Body of pancreas (tissue), 4 donors: ENCODE data around the gene SPC24. TPM values are rescaled to one million over a fixed set of nuclear protein-coding genes. Genes with fewer than 3 reads are reported as not detected.

Experiments
- ATAC-seq: fragments of 150-250 bp; one replicate; pipeline ENCODE4 v1.9.1; 2016
- DNase-seq, 4 donors: peaks; one replicate each; pipeline ENCODE4 v3.0.0-alpha.2; 2019
- H3K27ac ChIP-seq, 4 donors: fragments of 200-600 bp; sonication (generic); 1 replicate in 3 of 4; 2 replicates in 1 of 4; pipeline versions ENCODE4 v1.5.1 to v1.6.1; 2016 to 2019; ENCODE audit warnings: mild to moderate bottlenecking in 1 of 4, mixed read lengths in 1 of 4, moderate library complexity in 1 of 4
- H3K27me3 ChIP-seq, 2 donors: fragments of 200-600 bp; sonication (generic); one replicate each; pipeline ENCODE4 v1.6.0; 2016; ENCODE audit warnings: mild to moderate bottlenecking in 1 of 2
- H3K36me3 ChIP-seq, 2 donors: fragments of 200-600 bp; sonication (generic); replicated peaks in 1 of 2; 2 replicates each; pipeline ENCODE4 v1.5.1; 2016; ENCODE audit warnings: low read depth in 2 of 2; ENCODE audit not compliant: insufficient read depth in 1 of 2
- H3K4me1 ChIP-seq: fragments of 200-600 bp; sonication (generic); one replicate; pipeline ENCODE4 v1.6.0; 2016
- H3K4me3 ChIP-seq, 2 donors: fragments of 200-600 bp; sonication (generic); 1 replicate in 1 of 2; 2 replicates in 1 of 2; pipeline ENCODE4 v1.5.1; 2016 to 2019
- H3K9me3 ChIP-seq, 3 donors: fragments of 200-600 bp; sonication (generic); 1 replicate in 2 of 3; 2 replicates in 1 of 3; pipeline ENCODE4 v1.5.1; 2016
- CTCF ChIP-seq, 7 experiments: fragments of 450-650 bp in 4 of 7; fragments of 200-600 bp in 3 of 7; sonication (generic) in 3 of 7; IDR thresholded peaks; one replicate each; pipeline ENCODE4 v1.5.1; 2016 to 2019; ENCODE audit warnings: antibody characterized with exemption in 7 of 7
- POLR2A ChIP-seq, 3 donors: fragments of 450-650 bp; IDR thresholded peaks; one replicate each; pipeline ENCODE4 v1.6.1; 2016; ENCODE audit warnings: antibody characterized with exemption in 3 of 3, mild to moderate bottlenecking in 2 of 3
- WGBS, 2 donors: methylation state at CpG; one replicate each; pipeline ENCODE4 v1.1.5; 2017; 5-methylcytosine and 5-hydroxymethylcytosine counted together
- intact Hi-C: fragments of 100-400 bp; cut with DNase I; formaldehyde crosslinking; loops from one replicate; pipeline ENCODE4 v1.15.1; 2023
- total RNA-seq, 2 donors: library from RNA; depleted of rRNA; stranded (reverse); fragments of >200 nt; gene quantifications; one replicate each; pipeline ENCODE4 v1.1.0, GENCODE V29; 2016

SPC24 gene
- total RNA-seq, 2 donors from 2014 or later, result 1.8 to 6.9 TPM

DNA sequence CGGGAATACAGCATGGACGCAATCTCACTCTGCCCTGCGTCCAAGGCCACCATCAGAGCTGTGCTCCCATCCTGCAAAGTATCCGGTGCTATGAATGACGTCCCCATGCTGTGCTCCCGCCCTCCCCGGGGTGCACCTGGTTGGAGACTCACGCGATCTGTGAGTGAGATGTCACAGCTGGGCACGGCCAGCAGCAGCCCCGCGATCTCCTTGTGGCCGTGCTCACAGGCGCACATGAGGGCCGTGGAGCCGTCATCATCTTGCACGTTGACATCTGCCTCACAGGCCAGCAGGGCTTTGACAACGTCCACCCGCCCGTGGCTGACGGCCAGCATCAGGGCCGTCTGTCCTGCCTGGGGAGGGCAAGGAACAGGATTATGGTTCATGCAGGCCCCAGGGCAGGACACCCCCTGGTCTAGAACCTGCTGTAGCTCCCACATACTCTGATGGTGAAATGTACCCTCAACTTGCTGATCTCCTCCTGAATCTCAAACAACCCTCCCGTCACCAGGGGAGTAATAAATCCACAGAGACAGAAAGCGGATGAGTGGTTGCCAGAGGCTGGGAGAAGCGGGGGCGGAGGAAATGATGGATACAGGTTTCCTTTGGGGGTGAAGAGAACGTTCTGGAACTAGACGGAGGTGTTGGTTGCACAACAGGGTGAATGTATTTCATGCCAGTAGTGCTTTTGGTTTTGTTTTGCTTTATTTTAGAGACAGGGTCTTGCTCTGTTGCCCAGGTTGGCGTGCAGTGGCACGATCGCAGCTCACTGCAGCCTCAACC is 14.5 kb upstream of the SPC24 start:
- no peak overlapping the region for H3K4me3 ChIP-seq
- WGBS, 2 donors, result 92 to 96% methylated on average over 9 to 31 of the region's 31 CpGs
- DNase-seq (no peak), ATAC-seq (no peak)
- H3K27me3 ChIP-seq, result no peaks in the 10 kb centered on the region
- TF ChIP-seq POLR2A (IDR thresholded peaks at IDR 0.05) (no peak), CTCF (IDR thresholded peaks at IDR 0.05) (no peak)
- H3K4me1 ChIP-seq, result no peaks in the 10 kb centered on the region
- intact Hi-C loops, result no loop called here
- H3K27ac ChIP-seq, result no peak overlapping the region
- H3K9me3 ChIP-seq, result no peaks in the 10 kb centered on the region
- peaks cover 0 to 26% of the 10 kb centered on the region in 2 donors for H3K36me3 ChIP-seq

DNA sequence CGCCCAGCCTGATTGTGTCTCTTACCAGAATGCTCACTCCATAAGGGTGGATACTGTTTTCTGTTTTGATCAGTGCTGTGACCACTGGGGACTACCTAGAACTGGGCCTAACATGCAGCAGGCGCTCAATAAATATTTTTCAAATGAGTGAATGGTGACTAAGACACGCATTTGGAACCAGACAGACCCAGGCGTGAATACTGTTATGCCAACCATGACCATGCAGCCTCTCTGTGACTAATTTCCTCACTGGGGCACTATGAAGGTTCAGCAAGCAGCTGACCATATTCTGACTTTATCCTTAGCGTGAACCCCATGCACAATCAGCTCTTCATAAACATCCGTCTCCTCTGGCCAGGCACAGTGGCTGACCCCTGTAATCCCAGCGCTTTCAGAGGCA is 13.0 kb upstream of the SPC24 start:
- Histone ChIP-seq H3K9me3 (no peaks in the 10 kb centered on the region), H3K4me1 (no peaks in the 10 kb centered on the region), H3K4me3 (no peak overlapping the region), H3K27me3 (no peaks in the 10 kb centered on the region), H3K36me3 (peaks cover 0 to 16% of the 10 kb centered on the region in 2 donors), H3K27ac (no peak overlapping the region)
- ATAC-seq (no peak), DNase-seq (no peak)
- 93 to 100% methylated on average over 4 to 7 of the region's 7 CpGs for WGBS, 2 donors
- TF ChIP-seq POLR2A (IDR thresholded peaks at IDR 0.05) (no peak), CTCF (IDR thresholded peaks at IDR 0.05) (no peak)
- intact Hi-C loops, result no loop called here

- H3K27me3 ChIP-seq, result no peaks in the 10 kb centered on the region
- peaks cover 0 to 11% of the 10 kb centered on the region in 2 donors for H3K36me3 ChIP-seq
- no peak for TF ChIP-seq POLR2A (IDR thresholded peaks at IDR 0.05)
- ATAC-seq (no peak), DNase-seq (no peak)
- H3K4me3 ChIP-seq, result no peak overlapping the region
- no peaks in the 10 kb centered on the region for H3K4me1 ChIP-seq
- intact Hi-C loops, result no loop called here
- H3K27ac ChIP-seq, result no peak overlapping the region
- 83 to 89% methylated on average over 26 of the region's 26 CpGs for WGBS, 2 donors
- no peaks in the 10 kb centered on the region for H3K9me3 ChIP-seq
These were observed 10.9 kb upstream of the SPC24 start for GRCh38 chr19:11166281-11167142.

- Histone ChIP-seq H3K27ac (peak overlapping the region in 2 of 4 donors; percentile 9 to 38), H3K36me3 (peaks cover 0 to 8% of the 10 kb centered on the region in 2 donors), H3K27me3 (no peaks in the 10 kb centered on the region), H3K4me3 (no peak overlapping the region), H3K4me1 (no peaks in the 10 kb centered on the region), H3K9me3 (no peaks in the 10 kb centered on the region)
- no peak for ATAC-seq
- WGBS, 2 donors, result 93 to 96% methylated on average over 6 to 13 of the region's 13 CpGs
- DNase-seq, result no peak
- intact Hi-C loops, result no loop called here
- TF ChIP-seq CTCF (IDR thresholded peaks at IDR 0.05) (no peak), POLR2A (IDR thresholded peaks at IDR 0.05) (no peak)
These were observed 10.0 kb upstream of the SPC24 start for GRCh38 chr19:11165486-11166030.

DNA sequence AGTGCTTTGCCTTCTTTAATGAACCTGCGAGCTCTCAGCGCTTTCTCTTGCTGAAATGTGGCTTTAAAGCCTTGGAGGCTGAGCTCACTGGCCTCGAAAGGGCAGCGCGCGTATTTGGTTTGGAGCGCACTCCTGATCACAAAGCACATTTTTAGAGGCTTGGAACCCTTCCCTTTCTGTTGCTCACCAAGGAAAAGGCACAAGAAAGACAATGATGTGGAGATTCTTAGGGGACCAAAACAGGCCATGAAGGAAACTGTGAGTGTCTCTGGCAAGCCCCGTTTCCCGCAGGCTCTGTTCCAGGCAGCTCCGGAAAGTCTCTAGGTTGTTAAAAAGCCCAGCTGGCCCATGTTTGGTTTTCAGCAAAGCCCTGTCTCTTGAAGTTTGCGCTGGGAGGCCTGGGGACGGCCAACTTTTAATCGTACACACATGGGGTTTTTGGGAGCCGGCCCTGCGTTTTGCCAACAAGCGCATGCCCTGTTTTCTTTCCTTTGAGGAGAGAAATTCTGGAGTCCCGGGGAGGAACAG is 9.4 kb upstream of the SPC24 start:
- peak in 3 of 4 donors; percentile 31 to 54 (median 49) for DNase-seq
- H3K9me3 ChIP-seq, result no peaks in the 10 kb centered on the region
- no peak overlapping the region for H3K4me3 ChIP-seq
- 80 to 84% methylated on average over 16 to 17 of the region's 17 CpGs for WGBS, 2 donors
- H3K4me1 ChIP-seq, result peaks cover 4% of the 10 kb centered on the region
- H3K36me3 ChIP-seq, result peaks cover 0 to 5% of the 10 kb centered on the region in 2 donors
- H3K27ac ChIP-seq, result peak overlapping the region in 2 of 4 donors; percentile 9 to 38
- peak; percentile 39 for ATAC-seq
- intact Hi-C loops, result no loop called here
- no peaks in the 10 kb centered on the region for H3K27me3 ChIP-seq
- no peak for TF ChIP-seq CTCF (IDR thresholded peaks at IDR 0.05)
- TF ChIP-seq POLR2A (IDR thresholded peaks at IDR 0.05), result no peak
